HG03095 (cell line): ENCODE data around the gene GPR137B.

Experiments
- ATAC-seq: cut with Tn5 transposase; IDR thresholded peaks from one replicate; pipeline ENCODE4 v1.9.1; 2021; ENCODE audit warnings: moderate library complexity; ENCODE audit not compliant: unreplicated experiment

Gene GPR137B

DNA sequence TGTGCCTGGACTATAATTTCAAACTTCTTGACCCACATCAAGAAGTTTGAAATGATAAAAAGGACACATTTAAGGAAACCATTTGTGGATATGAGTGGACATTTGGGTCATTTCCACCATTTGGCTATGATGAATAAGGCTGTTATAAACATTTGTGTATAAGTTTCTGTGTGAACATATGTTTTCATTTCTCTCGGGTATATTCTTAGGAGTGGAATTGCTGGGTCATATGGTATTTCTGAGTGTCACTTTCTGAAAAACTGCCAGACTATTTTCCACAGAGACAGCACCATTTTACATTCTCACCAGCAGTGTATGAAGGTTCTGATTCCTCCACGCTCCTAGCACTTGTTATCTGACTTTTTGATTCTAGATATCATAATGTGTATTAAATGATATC, 50.8 kb downstream of the GPR137B start:
- ATAC-seq, result no peak

- ATAC-seq, result no peak
These were observed 58.6 kb downstream of the GPR137B start for GRCh38 chr1:236200925-236201324.

GRCh38 chr1:236201786-236202185, 59.4 kb downstream of the GPR137B start:
- no peak for ATAC-seq

DNA sequence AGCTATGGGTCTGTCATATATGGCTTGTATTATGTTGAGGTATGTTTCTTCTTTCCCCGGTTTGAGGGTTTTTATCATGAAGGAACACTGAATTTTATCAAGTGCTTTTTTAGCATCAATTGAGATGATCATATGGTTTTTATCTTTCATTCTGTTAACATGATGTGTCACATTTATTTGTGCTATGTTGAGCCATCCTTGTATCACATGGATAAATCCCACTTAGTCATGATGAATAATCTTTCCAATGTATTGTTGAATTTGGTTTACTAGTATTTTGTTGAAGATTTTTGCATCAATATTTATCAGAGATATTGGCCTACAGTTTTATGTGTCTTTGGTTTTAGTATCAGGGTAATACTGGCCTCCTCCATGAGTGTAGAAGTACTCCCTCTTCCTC, 61.7 kb downstream of the GPR137B start:
- ATAC-seq, result no peak

GRCh38 chr1:236204656-236205055, 62.3 kb downstream of the GPR137B start:
- no peak for ATAC-seq

- no peak for ATAC-seq
These were observed 64.2 kb downstream of the GPR137B start for GRCh38 chr1:236206548-236206947.

- ATAC-seq, result no peak
These were observed 64.8 kb downstream of the GPR137B start for GRCh38 chr1:236207121-236207520.

DNA sequence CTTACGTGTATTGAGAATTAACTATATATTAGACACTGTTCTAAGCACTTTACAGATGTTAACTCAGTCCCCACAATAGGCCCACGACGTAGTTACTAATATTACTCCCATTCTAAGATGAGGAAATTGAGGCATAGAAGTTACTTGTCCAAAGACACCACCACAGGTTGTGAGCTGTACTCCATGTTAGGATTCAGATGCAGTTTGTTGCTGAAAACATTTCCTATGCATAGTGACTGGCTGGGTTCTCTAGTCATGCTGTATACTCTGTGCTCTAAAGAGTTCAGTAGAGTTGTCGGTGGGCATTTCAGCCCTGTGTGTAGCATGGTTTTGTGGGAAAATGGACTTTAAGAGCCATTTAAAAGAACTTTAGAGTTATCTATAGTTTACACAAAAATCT, 65.2 kb downstream of the GPR137B start:
- no peak for ATAC-seq

DNA sequence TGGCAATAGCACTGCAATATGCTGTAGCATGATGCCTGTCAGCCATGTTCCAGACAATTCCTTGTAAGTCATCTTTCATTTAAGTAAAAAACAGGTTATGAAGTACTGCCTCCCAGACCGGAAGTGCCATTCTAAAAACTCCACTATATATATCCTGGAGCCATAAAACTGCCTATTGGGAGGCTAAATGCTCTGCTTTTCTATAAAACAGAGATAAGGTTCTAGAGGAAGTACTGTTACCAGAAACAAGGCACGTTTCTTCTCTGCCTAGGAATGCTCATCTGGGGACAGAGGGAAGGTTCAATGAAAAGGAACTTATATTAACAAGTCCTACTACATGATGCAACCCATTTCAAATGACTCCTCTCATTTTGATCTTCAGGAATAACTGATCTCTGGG, 66.8 kb downstream of the GPR137B start:
- ATAC-seq, result no peak

GRCh38 chr1:236209713-236210112, 67.4 kb downstream of the GPR137B start:
- ATAC-seq, result no peak

GRCh38 chr1:236211815-236212214, 69.5 kb downstream of the GPR137B start:
- ATAC-seq, result no peak

GRCh38 chr1:236213534-236213933, 71.2 kb downstream of the GPR137B start:
- ATAC-seq, result no peak

DNA sequence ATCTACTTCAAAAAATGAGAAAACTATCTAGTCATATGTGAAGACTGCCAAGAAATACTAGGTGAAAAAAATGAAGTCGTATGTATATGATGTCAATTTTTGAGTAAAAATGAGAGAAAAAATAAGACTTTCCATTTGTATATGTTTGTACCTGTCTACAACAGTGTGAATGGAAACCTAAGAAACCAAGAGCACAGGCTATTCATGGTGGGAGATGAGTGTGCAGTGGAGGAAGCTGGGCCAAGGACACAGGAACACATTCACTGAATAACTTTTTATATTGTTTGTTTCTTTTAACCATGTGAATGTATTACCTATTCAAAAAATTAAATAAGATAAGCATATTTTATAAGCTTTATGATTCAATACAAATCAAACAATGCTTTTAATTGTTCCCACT, 72.4 kb downstream of the GPR137B start:
- ATAC-seq, result no peak

DNA sequence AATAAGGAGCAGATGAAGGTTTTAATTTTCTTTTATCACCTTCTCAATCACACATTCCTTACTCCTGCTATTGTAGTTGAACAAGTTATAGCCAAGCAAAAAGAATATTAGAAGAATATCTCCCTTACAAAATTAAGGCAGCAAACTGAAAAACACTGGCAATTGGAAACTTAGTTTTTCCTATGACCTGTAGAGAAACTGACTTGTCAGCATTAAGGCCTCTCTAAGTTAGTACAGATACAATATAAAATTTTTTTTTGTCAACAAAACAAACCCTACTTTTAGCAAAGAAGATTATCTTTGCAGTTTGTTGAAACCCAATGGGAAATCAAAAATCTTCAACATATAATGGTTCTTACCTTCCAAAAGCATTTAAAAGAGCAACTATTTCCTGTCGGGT, 78.1 kb downstream of the GPR137B start:
- ATAC-seq, result no peak

- ATAC-seq, result no peak
These were observed 80.3 kb downstream of the GPR137B start for GRCh38 chr1:236222632-236223031.

GRCh38 chr1:236228411-236228810, 86.1 kb downstream of the GPR137B start:
- ATAC-seq, result no peak

DNA sequence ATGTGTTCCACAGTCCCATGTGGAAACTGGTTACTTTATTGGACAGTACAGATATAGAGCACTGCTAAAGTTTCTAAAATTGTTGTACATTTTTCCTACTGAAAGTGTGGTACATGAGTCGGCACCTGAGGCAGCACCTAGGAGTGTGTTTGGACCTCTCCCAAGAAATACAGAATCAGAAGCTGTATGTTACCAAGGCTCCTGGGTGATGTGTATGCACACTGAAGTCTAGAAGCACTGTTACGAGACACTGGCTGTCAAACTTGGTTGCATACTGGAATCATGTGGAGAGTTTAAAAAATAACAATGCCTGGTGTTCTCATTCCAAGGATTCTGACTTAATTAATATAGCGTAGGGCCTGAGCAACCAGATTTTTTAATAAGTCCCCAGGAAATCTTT, 92.8 kb downstream of the GPR137B start:
- ATAC-seq, result no peak

- no peak for ATAC-seq
These were observed 96.8 kb downstream of the GPR137B start for GRCh38 chr1:236239092-236239585.

GRCh38 chr1:236240675-236241074, 98.3 kb downstream of the GPR137B start:
- no peak for ATAC-seq

DNA sequence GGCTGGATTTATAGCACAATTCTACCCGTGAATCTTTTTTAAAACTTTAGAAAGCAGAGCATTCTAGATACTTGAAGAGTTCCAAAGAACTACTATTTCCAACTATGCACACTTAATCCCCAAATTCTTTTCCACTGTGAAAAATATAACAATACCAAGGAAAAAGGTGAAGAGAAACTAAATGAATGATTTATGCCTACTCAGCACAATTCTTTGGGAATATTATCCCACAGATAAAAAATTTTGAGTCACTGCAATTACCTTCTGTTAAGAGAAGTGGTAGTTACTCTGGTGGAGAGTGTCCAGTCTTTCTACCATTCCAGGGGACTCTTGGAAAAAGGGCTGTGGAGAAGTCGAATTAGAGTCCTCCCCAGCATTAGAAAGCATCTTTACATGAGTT, 100.2 kb downstream of the GPR137B start:
- no peak for ATAC-seq

DNA sequence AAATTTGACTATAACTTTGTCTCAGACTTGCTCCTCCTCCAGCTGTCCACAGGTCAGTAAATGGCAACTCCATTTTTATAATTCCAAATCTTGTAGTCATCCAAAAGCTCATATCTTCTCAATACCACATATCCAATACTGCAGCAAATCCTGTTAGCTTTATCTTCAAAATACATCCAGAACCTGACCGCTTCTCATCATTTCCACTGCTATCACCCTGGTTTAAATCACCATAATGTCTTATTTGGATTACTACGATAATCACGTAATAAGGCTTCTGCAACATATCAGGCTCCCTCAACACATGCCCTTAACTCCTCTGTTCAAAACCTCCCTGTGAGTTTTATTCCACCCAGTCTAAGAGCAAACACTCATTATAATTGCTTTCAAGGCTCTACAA, 104.9 kb downstream of the GPR137B start:
- no peak for ATAC-seq

DNA sequence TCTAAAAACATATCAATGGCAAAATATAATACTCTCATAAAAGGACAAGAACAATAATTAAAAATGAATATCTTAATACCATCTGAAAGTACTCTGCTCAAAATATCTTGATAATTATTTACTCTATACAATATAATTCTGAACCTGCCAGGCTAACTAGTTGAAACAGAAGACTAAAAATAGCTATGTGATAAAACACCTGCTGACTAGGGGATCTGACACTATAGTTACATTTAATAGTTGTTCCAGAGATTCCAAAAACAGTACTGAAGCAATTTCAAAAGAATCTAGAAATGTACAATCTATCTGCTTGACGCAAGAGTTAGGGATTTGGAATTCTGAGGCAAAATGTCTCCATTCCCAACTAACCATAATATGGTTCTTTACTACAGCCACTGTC, 109.2 kb downstream of the GPR137B start:
- no peak for ATAC-seq

- no peak for ATAC-seq
These were observed 110.8 kb downstream of the GPR137B start for GRCh38 chr1:236253119-236253518.
